HepG2 (cell line): ENCODE measurements around the gene FNDC3B.

Experiments
- NFIC ChIP-seq: IDR thresholded peaks from 2 replicates; pipeline ENCODE4 v1.6.1; 2012; ENCODE audit warnings: mild to moderate bottlenecking, low read length, inconsistent platforms
- POLR2A ChIP-seq, 2 experiments: IDR thresholded peaks; 2 replicates each; pipeline ENCODE4 v1.6.1; 2011; ENCODE audit warnings: low read depth in 2 of 2, low read length in 2 of 2, mild to moderate bottlenecking in 1 of 2, moderate library complexity in 1 of 2; ENCODE audit not compliant: insufficient read depth in 1 of 2
- SRSF1 ChIP-seq: fragments of 200-400 bp; formaldehyde crosslinking; optimal IDR thresholded peaks from 2 replicates; pipeline ENCODE3; 2017; ENCODE audit warnings: mild to moderate bottlenecking, low read depth, low read length, moderate library complexity
- ZNF333 ChIP-seq: sonication (generic); formaldehyde crosslinking; IDR thresholded peaks from 2 replicates; pipeline ENCODE4 v1.4.0; 2020; ENCODE audit warnings: mild to moderate bottlenecking, missing genetic modification reagents, borderline replicate concordance
- ZNF788 ChIP-seq: sonication (generic); formaldehyde crosslinking; IDR thresholded peaks from 2 replicates; pipeline ENCODE4 v1.5.0; 2020; ENCODE audit warnings: mild to moderate bottlenecking, missing genetic modification reagents, borderline replicate concordance
- ZSCAN21 ChIP-seq: sonication (generic); formaldehyde crosslinking; IDR thresholded peaks from 2 replicates; pipeline ENCODE4 v1.8.0; 2022; ENCODE audit warnings: mild to moderate bottlenecking, missing genetic modification reagents, moderate library complexity, borderline replicate concordance
- TF ChIP-seq, protein P1 (sequence below): sonication (generic); formaldehyde crosslinking; IDR thresholded peaks from 2 replicates; pipeline ENCODE4 v1.4.0; 2020; ENCODE audit warnings: missing genetic modification reagents
- TF ChIP-seq, protein P2 (sequence below): sonication (generic); formaldehyde crosslinking; IDR thresholded peaks from 2 replicates; pipeline ENCODE4 v1.8.0; 2022; ENCODE audit warnings: missing genetic modification reagents, low read depth, mild to moderate bottlenecking, borderline replicate concordance
- TF ChIP-seq, protein P3 (sequence below): sonication (generic); formaldehyde crosslinking; IDR thresholded peaks from 2 replicates; pipeline ENCODE4 v1.9.0; 2021; ENCODE audit warnings: missing genetic modification reagents, borderline replicate concordance
- TF ChIP-seq, protein P4 (sequence below): sonication (generic); formaldehyde crosslinking; IDR thresholded peaks from 2 replicates; pipeline ENCODE4 v1.8.1; 2022; ENCODE audit warnings: mild to moderate bottlenecking, missing genetic modification reagents
- TF ChIP-seq, protein P5 (sequence below): sonication (generic); formaldehyde crosslinking; IDR thresholded peaks from 2 replicates; pipeline ENCODE4 v1.4.0; 2020; ENCODE audit warnings: missing genetic modification reagents

DNA sequence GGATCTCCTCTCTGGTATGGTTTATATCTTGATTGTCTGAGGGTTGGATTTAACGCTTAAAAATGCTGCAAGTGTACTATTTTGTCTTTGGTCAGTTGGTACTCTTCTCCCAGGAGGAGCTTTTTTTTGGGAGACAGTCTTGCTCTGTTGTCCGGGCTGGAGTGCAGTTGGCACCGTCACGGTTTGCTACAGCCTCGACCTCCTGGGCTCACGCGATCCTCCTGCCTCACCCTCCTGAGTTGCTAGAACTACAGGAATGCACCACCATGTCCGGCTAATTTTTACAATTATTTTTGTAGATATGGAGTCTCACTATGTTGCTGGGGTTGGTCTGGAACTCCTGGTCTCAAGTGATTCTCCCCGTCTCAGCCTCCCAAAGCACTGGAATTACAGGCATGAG is 89.5 kb downstream of the FNDC3B start:
- TF ChIP-seq, protein P1, sequence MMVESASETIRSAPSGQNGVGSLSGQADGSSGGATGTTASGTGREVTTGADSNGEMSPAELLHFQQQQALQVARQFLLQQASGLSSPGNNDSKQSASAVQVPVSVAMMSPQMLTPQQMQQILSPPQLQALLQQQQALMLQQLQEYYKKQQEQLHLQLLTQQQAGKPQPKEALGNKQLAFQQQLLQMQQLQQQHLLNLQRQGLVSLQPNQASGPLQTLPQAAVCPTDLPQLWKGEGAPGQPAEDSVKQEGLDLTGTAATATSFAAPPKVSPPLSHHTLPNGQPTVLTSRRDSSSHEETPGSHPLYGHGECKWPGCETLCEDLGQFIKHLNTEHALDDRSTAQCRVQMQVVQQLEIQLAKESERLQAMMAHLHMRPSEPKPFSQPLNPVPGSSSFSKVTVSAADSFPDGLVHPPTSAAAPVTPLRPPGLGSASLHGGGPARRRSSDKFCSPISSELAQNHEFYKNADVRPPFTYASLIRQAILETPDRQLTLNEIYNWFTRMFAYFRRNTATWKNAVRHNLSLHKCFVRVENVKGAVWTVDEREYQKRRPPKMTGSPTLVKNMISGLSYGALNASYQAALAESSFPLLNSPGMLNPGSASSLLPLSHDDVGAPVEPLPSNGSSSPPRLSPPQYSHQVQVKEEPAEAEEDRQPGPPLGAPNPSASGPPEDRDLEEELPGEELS (CRISPR knock-in tag), result no peak
- TF ChIP-seq NFIC (no peak), ZNF333 (no peak), ZNF788 (CRISPR knock-in tag) (no peak), POLR2A (IDR thresholded peaks at IDR 0.05; ENCODE audit: insufficient read depth in 1 of 2, low read depth in 2 of 2, low read length in 2 of 2) (no peak), SRSF1 (no peak), ZSCAN21 (no peak)
- TF ChIP-seq, protein P2, sequence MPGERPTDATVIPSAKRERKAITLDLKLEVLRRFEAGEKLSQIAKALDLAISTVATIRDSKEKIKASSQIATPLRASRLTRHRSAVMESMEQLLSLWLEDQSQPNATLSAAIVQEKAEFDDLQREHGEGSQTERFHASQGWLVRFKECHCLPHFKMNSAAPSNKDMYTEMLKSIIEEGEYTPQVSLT, result no peak
- TF ChIP-seq, protein P3, sequence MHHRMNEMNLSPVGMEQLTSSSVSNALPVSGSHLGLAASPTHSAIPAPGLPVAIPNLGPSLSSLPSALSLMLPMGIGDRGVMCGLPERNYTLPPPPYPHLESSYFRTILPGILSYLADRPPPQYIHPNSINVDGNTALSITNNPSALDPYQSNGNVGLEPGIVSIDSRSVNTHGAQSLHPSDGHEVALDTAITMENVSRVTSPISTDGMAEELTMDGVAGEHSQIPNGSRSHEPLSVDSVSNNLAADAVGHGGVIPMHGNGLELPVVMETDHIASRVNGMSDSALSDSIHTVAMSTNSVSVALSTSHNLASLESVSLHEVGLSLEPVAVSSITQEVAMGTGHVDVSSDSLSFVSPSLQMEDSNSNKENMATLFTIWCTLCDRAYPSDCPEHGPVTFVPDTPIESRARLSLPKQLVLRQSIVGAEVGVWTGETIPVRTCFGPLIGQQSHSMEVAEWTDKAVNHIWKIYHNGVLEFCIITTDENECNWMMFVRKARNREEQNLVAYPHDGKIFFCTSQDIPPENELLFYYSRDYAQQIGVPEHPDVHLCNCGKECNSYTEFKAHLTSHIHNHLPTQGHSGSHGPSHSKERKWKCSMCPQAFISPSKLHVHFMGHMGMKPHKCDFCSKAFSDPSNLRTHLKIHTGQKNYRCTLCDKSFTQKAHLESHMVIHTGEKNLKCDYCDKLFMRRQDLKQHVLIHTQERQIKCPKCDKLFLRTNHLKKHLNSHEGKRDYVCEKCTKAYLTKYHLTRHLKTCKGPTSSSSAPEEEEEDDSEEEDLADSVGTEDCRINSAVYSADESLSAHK (CRISPR knock-in tag), result no peak
- TF ChIP-seq, protein P4, sequence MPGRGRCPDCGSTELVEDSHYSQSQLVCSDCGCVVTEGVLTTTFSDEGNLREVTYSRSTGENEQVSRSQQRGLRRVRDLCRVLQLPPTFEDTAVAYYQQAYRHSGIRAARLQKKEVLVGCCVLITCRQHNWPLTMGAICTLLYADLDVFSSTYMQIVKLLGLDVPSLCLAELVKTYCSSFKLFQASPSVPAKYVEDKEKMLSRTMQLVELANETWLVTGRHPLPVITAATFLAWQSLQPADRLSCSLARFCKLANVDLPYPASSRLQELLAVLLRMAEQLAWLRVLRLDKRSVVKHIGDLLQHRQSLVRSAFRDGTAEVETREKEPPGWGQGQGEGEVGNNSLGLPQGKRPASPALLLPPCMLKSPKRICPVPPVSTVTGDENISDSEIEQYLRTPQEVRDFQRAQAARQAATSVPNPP (CRISPR knock-in tag), result no peak
- TF ChIP-seq, protein P5, sequence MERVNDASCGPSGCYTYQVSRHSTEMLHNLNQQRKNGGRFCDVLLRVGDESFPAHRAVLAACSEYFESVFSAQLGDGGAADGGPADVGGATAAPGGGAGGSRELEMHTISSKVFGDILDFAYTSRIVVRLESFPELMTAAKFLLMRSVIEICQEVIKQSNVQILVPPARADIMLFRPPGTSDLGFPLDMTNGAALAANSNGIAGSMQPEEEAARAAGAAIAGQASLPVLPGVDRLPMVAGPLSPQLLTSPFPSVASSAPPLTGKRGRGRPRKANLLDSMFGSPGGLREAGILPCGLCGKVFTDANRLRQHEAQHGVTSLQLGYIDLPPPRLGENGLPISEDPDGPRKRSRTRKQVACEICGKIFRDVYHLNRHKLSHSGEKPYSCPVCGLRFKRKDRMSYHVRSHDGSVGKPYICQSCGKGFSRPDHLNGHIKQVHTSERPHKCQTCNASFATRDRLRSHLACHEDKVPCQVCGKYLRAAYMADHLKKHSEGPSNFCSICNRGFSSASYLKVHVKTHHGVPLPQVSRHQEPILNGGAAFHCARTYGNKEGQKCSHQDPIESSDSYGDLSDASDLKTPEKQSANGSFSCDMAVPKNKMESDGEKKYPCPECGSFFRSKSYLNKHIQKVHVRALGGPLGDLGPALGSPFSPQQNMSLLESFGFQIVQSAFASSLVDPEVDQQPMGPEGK (CRISPR knock-in tag), result no peak
